HepG2 (cell line): ENCODE results near the gene ALK. TPM values are rescaled to one million over a fixed set of nuclear protein-coding genes. Genes with fewer than 3 reads are reported as not detected.

Experiments used
- ATAC-seq: fragments of 200-7000 bp; cut with Tn5 transposase; 3 replicates; pipeline ENCODE4 v1.9.1; 2020; ENCODE audit warnings: mild to moderate bottlenecking, moderate library complexity
- BruUV-seq: library from RNA; stranded (reverse); fragments of 400-500 nt; replicated peaks from 2 replicates; lab custom pipeline; 2021; lab: Mats Ljungman, UMichigan
- CTCF ChIA-PET: fragments of 300-600 bp; formaldehyde crosslinking; extraction: SDS; loops from one replicate; lab custom pipeline; 2021; ENCODE audit warnings: low total read pairs, inconsistent platforms, low intra/inter-chr PET ratio; lab: Yijun Ruan, JAX
- POLR2A ChIA-PET: fragments of 350-600 bp; sonication (Branson Sonifier 250); formaldehyde crosslinking; loops from one replicate; lab custom pipeline; 2020; ENCODE audit warnings: antibody characterized with exemption, inconsistent platforms; lab: Yijun Ruan, JAX
- DNase-seq: peaks from one replicate; pipeline ENCODE4 v3.0.0-alpha.2; 2015; ENCODE audit warnings: low spot score
- FAIRE-seq: peaks from 3 replicates; lab custom pipeline; 2011; peaks lifted over from hg19 to GRCh38; lab: Jason Lieb, UNC
- H2AFZ ChIP-seq: one replicate; pipeline ENCODE4 v1.6.1; 2011; ENCODE audit warnings: low read length, inconsistent platforms
- H3K27ac ChIP-seq: fragments of 300-600 bp; 3 replicates; pipeline ENCODE4 v1.8.0; 2011; ENCODE audit warnings: mixed run types, mild to moderate bottlenecking, mixed read lengths, low read length, inconsistent platforms; ENCODE audit not compliant: insufficient read depth; ENCODE audit errors: extremely low read length
- H3K27me3 ChIP-seq, 2 experiments: fragments of 200-600 bp in 1 of 2; 2 replicates in 1 of 2; 3 replicates in 1 of 2; pipeline versions ENCODE4 v1.6.0 to v1.8.0; 2011; ENCODE audit warnings: low read length in 2 of 2, mild to moderate bottlenecking in 2 of 2, moderate library complexity in 2 of 2, inconsistent platforms in 1 of 2; ENCODE audit not compliant: insufficient read depth in 2 of 2, control insufficient read depth in 1 of 2
- H3K36me3 ChIP-seq, 2 experiments: fragments of 200-600 bp in 1 of 2; replicated peaks in 1 of 2; 2 replicates in 1 of 2; 3 replicates in 1 of 2; pipeline versions ENCODE4 v1.5.1 to v1.8.0; 2011; ENCODE audit warnings: low read length in 2 of 2, inconsistent platforms in 1 of 2; ENCODE audit not compliant: insufficient read depth in 2 of 2, control insufficient read depth in 1 of 2
- H3K4me1 ChIP-seq: 2 replicates; pipeline ENCODE4 v1.5.1; 2012; ENCODE audit warnings: low read length, inconsistent platforms; ENCODE audit not compliant: insufficient read depth
- H3K4me2 ChIP-seq: 2 replicates; pipeline ENCODE4 v1.6.0; 2011; ENCODE audit warnings: low read depth, low read length, inconsistent platforms
- H3K4me3 ChIP-seq, 3 experiments: fragments of 200-600 bp in 1 of 3; sonication (generic), shearing (Covaris generic) in 1 of 3; replicated peaks in 1 of 3; 2 replicates each; pipeline ENCODE4 v1.5.1; 2011 to 2016; ENCODE audit warnings: low read length in 3 of 3, inconsistent platforms in 2 of 3, low read depth in 2 of 3, mild to moderate bottlenecking in 2 of 3, control low read depth in 1 of 3, mixed read lengths in 1 of 3; ENCODE audit not compliant: insufficient read depth in 1 of 3
- H3K79me2 ChIP-seq: one replicate; pipeline ENCODE4 v1.6.1; 2011; ENCODE audit warnings: low read length, inconsistent platforms; ENCODE audit not compliant: insufficient read depth
- H3K9ac ChIP-seq: 2 replicates; pipeline ENCODE4 v1.6.0; 2011; ENCODE audit warnings: mild to moderate bottlenecking, low read depth, low read length, inconsistent platforms; ENCODE audit not compliant: insufficient read depth
- H3K9me3 ChIP-seq: 2 replicates; pipeline ENCODE4 v1.5.1; 2012; ENCODE audit warnings: mild to moderate bottlenecking, low read length
- H4K20me1 ChIP-seq: 2 replicates; pipeline ENCODE4 v1.6.0; 2011; ENCODE audit warnings: inconsistent platforms, mild to moderate bottlenecking, low read length, moderate library complexity; ENCODE audit not compliant: insufficient read depth
- BATF2 ChIP-seq: sonication (generic); formaldehyde crosslinking; IDR thresholded peaks from 2 replicates; pipeline ENCODE4 v1.8.0; 2022; ENCODE audit warnings: mild to moderate bottlenecking, missing genetic modification reagents, moderate library complexity
- CREB1 ChIP-seq, 2 experiments: fragments of 450-650 bp in 1 of 2; IDR thresholded peaks; 2 replicates each; pipeline ENCODE4 v1.6.1; 2016 to 2017; ENCODE audit warnings: control low read depth in 1 of 2, mild to moderate bottlenecking in 1 of 2, missing compliant biosample characterization in 1 of 2, missing genetic modification characterization in 1 of 2
- EZH2 ChIP-seq: conservative IDR thresholded peaks from 2 replicates; pipeline ENCODE4 v1.6.1; 2012; ENCODE audit warnings: mild to moderate bottlenecking, low read depth, low read length, moderate library complexity
- KDM2A ChIP-seq: sonication (generic); formaldehyde crosslinking; IDR thresholded peaks from 2 replicates; pipeline ENCODE4 v1.4.0; 2020; ENCODE audit warnings: low read depth, missing genetic modification reagents, borderline replicate concordance
- KDM5A ChIP-seq: fragments of 200-600 bp; sonication (generic); IDR thresholded peaks from 2 replicates; pipeline ENCODE4 v1.7.0; 2018; ENCODE audit warnings: antibody characterized with exemption, mild to moderate bottlenecking, low read length, borderline replicate concordance
- MEF2D ChIP-seq: sonication (generic); formaldehyde crosslinking; IDR thresholded peaks from 2 replicates; pipeline ENCODE4 v1.5.1; 2020; ENCODE audit warnings: mild to moderate bottlenecking, missing genetic modification reagents
- MEIS2 ChIP-seq: sonication (generic); formaldehyde crosslinking; IDR thresholded peaks from 2 replicates; pipeline ENCODE4 v1.9.0; 2021; ENCODE audit warnings: mild to moderate bottlenecking, missing genetic modification reagents
- MIXL1 ChIP-seq: IDR thresholded peaks from 2 replicates; pipeline ENCODE4 v1.6.1; 2016
- SIN3A ChIP-seq: IDR thresholded peaks from 2 replicates; pipeline ENCODE4 v1.6.1; 2011; ENCODE audit warnings: low read depth, mild to moderate bottlenecking, control low read depth, low read length, borderline replicate concordance
- TBL1XR1 ChIP-seq: fragments of 150-350 bp; IDR thresholded peaks from 2 replicates; pipeline ENCODE4 v1.6.1; 2014; ENCODE audit warnings: borderline replicate concordance, low read length; ENCODE audit not compliant: partially characterized antibody
- ZFP90 ChIP-seq: sonication (generic); formaldehyde crosslinking; IDR thresholded peaks from 2 replicates; pipeline ENCODE4 v1.8.0; 2022; ENCODE audit warnings: missing genetic modification reagents, mild to moderate bottlenecking, inconsistent platforms, borderline replicate concordance
- ZFY ChIP-seq: sonication (generic); formaldehyde crosslinking; IDR thresholded peaks from 2 replicates; pipeline ENCODE4 v1.4.0; 2020; ENCODE audit warnings: missing genetic modification reagents
- ZKSCAN8 ChIP-seq: IDR thresholded peaks from 2 replicates; pipeline ENCODE4 v1.6.1; 2016; ENCODE audit warnings: borderline replicate concordance, missing genetic modification reagents, missing compliant biosample characterization
- ZNF44 ChIP-seq: sonication (generic); formaldehyde crosslinking; IDR thresholded peaks from 2 replicates; pipeline ENCODE4 v1.5.1; 2020; ENCODE audit warnings: mild to moderate bottlenecking, missing genetic modification reagents
- ZNF562 ChIP-seq: sonication (generic); formaldehyde crosslinking; IDR thresholded peaks from 2 replicates; pipeline ENCODE4 v1.8.0; 2022; ENCODE audit warnings: missing genetic modification reagents, borderline replicate concordance
- ZNF572 ChIP-seq: sonication (generic); formaldehyde crosslinking; IDR thresholded peaks from 2 replicates; pipeline ENCODE4 v1.5.1; 2020; ENCODE audit warnings: mild to moderate bottlenecking, missing genetic modification reagents
- ZNF577 ChIP-seq: sonication (generic); formaldehyde crosslinking; IDR thresholded peaks from 2 replicates; pipeline ENCODE4 v1.4.0; 2020; ENCODE audit warnings: mild to moderate bottlenecking, low read depth, missing genetic modification reagents, borderline replicate concordance
- WGBS: methylation state at CpG from one replicate; pipeline ENCODE4 v1.1.6; 2017; ENCODE audit warnings: low lambda C conversion rate; 5-methylcytosine and 5-hydroxymethylcytosine counted together
- in situ Hi-C: cut with HindIII; loops from 2 replicates; pipeline ENCODE4 v1.10.0; 2017; ENCODE audit warnings: low pct_unique_long_range_greater_than_20kb; ENCODE audit not compliant: extremely low pct_ligation_motif_present
- intact Hi-C: fragments of 100-400 bp; cut with micrococcal nuclease; formaldehyde crosslinking; loops from one replicate; pipeline ENCODE4 v1.10.0; 2022; ENCODE audit not compliant: unreplicated experiment
- polyA plus RNA-seq, 8 experiments: library from polyadenylated mRNA; depleted of rRNA in 3 of 8; stranded (reverse) in 7 of 8; unstranded in 1 of 8; fragments of >200 nt; fragmentation: Illumina TruSeq in 4 of 8; extraction: Trizol in 4 of 8; gene quantifications; 2 replicates each; pipeline versions ENCODE4 v1.2.1 to v1.2.3, GENCODE V29; 2011 to 2016; ENCODE audit warnings: low read depth in 4 of 8, missing spikeins in 1 of 8, mixed read lengths in 1 of 8; ENCODE audit not compliant: insufficient read depth in 1 of 8
- total RNA-seq, 5 experiments: library from RNA; depleted of rRNA; stranded (reverse); fragments of >200 nt; fragmentation: Illumina TruSeq; extraction: Trizol; gene quantifications; 2 replicates each; pipeline ENCODE4 v1.2.3, GENCODE V29; 2016; ENCODE audit warnings: low read depth in 1 of 5

ALK gene
- total and polyA plus RNA-seq, 2 of the 13 experiments (the other 11 are each of a cell fraction or from before 2014, with no cell fraction given): not detected

- no peak overlapping the region for H3K4me3 ChIP-seq
- no TSS peak for BruUV-seq
- DNase-seq: no peak
These were observed 775.2 kb downstream of the ALK start for GRCh38 chr2:29146197-29146596.

GRCh38 chr2:29143657-29144056 is 777.7 kb downstream of the ALK start:
- ATAC-seq (no peak), DNase-seq (no peak)
- intact Hi-C loops: no loop called here

More at GRCh38 chr2:29146197-29146596, 775.2 kb downstream of the ALK start:
- Histone ChIP-seq H4K20me1 (no peaks in the 10 kb centered on the region), H3K4me1 (no peaks in the 10 kb centered on the region), H3K9me3 (no peaks in the 10 kb centered on the region), H3K9ac (no peak overlapping the region), H3K27ac (no peak overlapping the region), H3K36me3 (no peaks in the 10 kb centered on the region), H2AFZ (no peak overlapping the region), H3K27me3 (no peaks in the 10 kb centered on the region), H3K4me2 (no peak overlapping the region), H3K79me2 (no peaks in the 10 kb centered on the region)
- intact Hi-C loops (no loop called here), in situ Hi-C loops (no loop called here)
- ChIA-PET CTCF (no interaction called here), POLR2A (no interaction called here)
- ATAC-seq (no peak), FAIRE-seq (no peak)
- no peak for TF ChIP-seq MIXL1 (CRISPR knock-in tag)
- TF ChIP-seq ZFY (CRISPR knock-in tag): no peak
- no peak for TF ChIP-seq MEIS2 (CRISPR knock-in tag)
- TF ChIP-seq KDM5A: no peak
- TF ChIP-seq TBL1XR1: no peak
- TF ChIP-seq ZNF577 (CRISPR knock-in tag): no peak
- TF ChIP-seq SIN3A: no peak
- no peak for TF ChIP-seq ZNF572
- WGBS: 10% methylated on average over 3 of the region's 3 CpGs

More at GRCh38 chr2:29143657-29144056, 777.7 kb downstream of the ALK start:
- ChIA-PET POLR2A (no interaction called here), CTCF (no interaction called here)
- no peak overlapping the region for H3K4me2 ChIP-seq
- FAIRE-seq: no peak
- H3K4me3 ChIP-seq: no peak overlapping the region
- H2AFZ ChIP-seq: no peak overlapping the region
- H3K27me3 ChIP-seq: no peaks in the 10 kb centered on the region
- no peaks in the 10 kb centered on the region for H3K4me1 ChIP-seq
- no peak overlapping the region for H3K9ac ChIP-seq
- no peak for TF ChIP-seq ZKSCAN8
- TF ChIP-seq KDM2A: no peak
- TF ChIP-seq MEF2D (CRISPR knock-in tag): no peak
- TF ChIP-seq ZNF44 (CRISPR knock-in tag): no peak
- no peak for TF ChIP-seq EZH2
- TF ChIP-seq ZNF562 (CRISPR knock-in tag): no peak
- TF ChIP-seq CREB1 (IDR thresholded peaks at IDR 0.05): peak; percentile 56; the same call in 1 of the 2 replicates
- TF ChIP-seq CREB1 (CRISPR knock-in tag; IDR thresholded peaks at IDR 0.05): no peak
- no peak for TF ChIP-seq BATF2
- no peak for TF ChIP-seq ZFP90 (CRISPR knock-in tag)
- H3K36me3 ChIP-seq: no peaks in the 10 kb centered on the region
- no peak overlapping the region for H3K27ac ChIP-seq
- no peaks in the 10 kb centered on the region for H3K79me2 ChIP-seq
- H4K20me1 ChIP-seq: no peaks in the 10 kb centered on the region
- no TSS peak for BruUV-seq
- in situ Hi-C loops: no loop called here
- peaks cover 4% of the 10 kb centered on the region; the same call in 1 of the 2 replicates for H3K9me3 ChIP-seq
- WGBS: 56% methylated on average over 6 of the region's 6 CpGs
